HG03520 (cell line): Measurements from ENCODE around the gene FAM120A.
"Not testable (repeated sequence)": the region's sequence is repeated elsewhere in the genome, so short reads cannot be mapped to it uniquely, and the experiment has no call there.

Source experiments
- ATAC-seq: cut with Tn5 transposase; IDR thresholded peaks from one replicate; pipeline ENCODE4 v1.9.1; 2021; ENCODE audit warnings: mild to moderate bottlenecking, moderate library complexity; ENCODE audit not compliant: unreplicated experiment

The FAM120A gene

GRCh38 chr9:93505541-93506132 lies 54.2 kb downstream of the FAM120A start:
- ATAC-seq: no peak

GRCh38 chr9:93507768-93508167 lies 56.3 kb downstream of the FAM120A start:
- ATAC-seq: no peak

GRCh38 chr9:93508207-93508606 lies 56.7 kb downstream of the FAM120A start:
- ATAC-seq: no peak

GRCh38 chr9:93509084-93509483 lies 57.6 kb downstream of the FAM120A start:
- no peak for ATAC-seq

- no peak for ATAC-seq
Observed at GRCh38 chr9:93510041-93510440, 58.6 kb downstream of the FAM120A start.

- ATAC-seq: not testable (repeated sequence)
Observed at GRCh38 chr9:93511228-93511627, 59.7 kb downstream of the FAM120A start.

- not testable (repeated sequence) for ATAC-seq
Observed at GRCh38 chr9:93512170-93512812, 60.8 kb downstream of the FAM120A start.

GRCh38 chr9:93513606-93514005 lies 62.1 kb downstream of the FAM120A start:
- no peak for ATAC-seq

GRCh38 chr9:93517331-93517730 lies 65.8 kb downstream of the FAM120A start:
- ATAC-seq: no peak

GRCh38 chr9:93520523-93520922 lies 69.0 kb downstream of the FAM120A start:
- ATAC-seq: no peak

GRCh38 chr9:93522736-93523135 lies 71.3 kb downstream of the FAM120A start:
- no peak for ATAC-seq

- ATAC-seq: no peak
Observed at GRCh38 chr9:93523518-93524144, 72.1 kb downstream of the FAM120A start.

- ATAC-seq: no peak
Observed at GRCh38 chr9:93525476-93525875, 74.0 kb downstream of the FAM120A start.

- ATAC-seq: no peak
Observed at GRCh38 chr9:93531374-93531773, 79.9 kb downstream of the FAM120A start.

GRCh38 chr9:93532141-93532540 lies 80.7 kb downstream of the FAM120A start:
- ATAC-seq: no peak

- ATAC-seq: no peak
Observed at GRCh38 chr9:93533863-93534262, 82.4 kb downstream of the FAM120A start.

GRCh38 chr9:93536167-93536566 lies 84.7 kb downstream of the FAM120A start:
- no peak for ATAC-seq

GRCh38 chr9:93536874-93537273 lies 85.4 kb downstream of the FAM120A start:
- ATAC-seq: no peak

GRCh38 chr9:93540305-93540704 lies 88.8 kb downstream of the FAM120A start:
- no peak for ATAC-seq

- no peak for ATAC-seq
Observed at GRCh38 chr9:93541005-93541404, 89.5 kb downstream of the FAM120A start.

- ATAC-seq: no peak
Observed at GRCh38 chr9:93541581-93542349, 90.3 kb downstream of the FAM120A start.

- ATAC-seq: no peak
Observed at GRCh38 chr9:93543117-93543516, 91.6 kb downstream of the FAM120A start.
